Thyroid gland (tissue), 4 donors: ENCODE results near the gene PRSS38.

Experiments
- CTCF ChIP-seq, 6 experiments: fragments of 200-600 bp in 3 of 6; fragments of 450-650 bp in 3 of 6; sonication (generic) in 3 of 6; IDR thresholded peaks; one replicate each; pipeline ENCODE4 v1.5.1; 2016 to 2019; ENCODE audit warnings: antibody characterized with exemption in 6 of 6, mild to moderate bottlenecking in 2 of 6, inconsistent platforms in 1 of 6, moderate library complexity in 1 of 6
- POLR2A ChIP-seq, 2 donors: fragments of 450-650 bp; IDR thresholded peaks; one replicate each; pipeline ENCODE4 v1.6.1; 2017; ENCODE audit warnings: antibody characterized with exemption in 2 of 2, mild to moderate bottlenecking in 2 of 2, moderate library complexity in 1 of 2

- TF ChIP-seq POLR2A (IDR thresholded peaks at IDR 0.05) (no peak), CTCF (IDR thresholded peaks at IDR 0.05) (no peak)
Measured at GRCh38 chr1:227884370-227885134, 69.1 kb downstream of the PRSS38 start.
